Suprapubic skin (tissue), 4 donors: ENCODE data around the gene CSMD2. TPM values are rescaled to one million over a fixed set of nuclear protein-coding genes. Genes with fewer than 3 reads are reported as not detected.

Experiments
- DNase-seq, 2 donors: peaks; one replicate each; pipeline ENCODE4 v3.0.0-alpha.2; 2019; ENCODE audit warnings: low spot score in 2 of 2
- H3K27ac ChIP-seq: fragments of 200-600 bp; sonication (generic); one replicate; pipeline ENCODE4 v1.5.1; 2019
- H3K27me3 ChIP-seq: fragments of 200-600 bp; sonication (generic); one replicate; pipeline ENCODE4 v1.5.1; 2019
- H3K36me3 ChIP-seq: fragments of 200-600 bp; sonication (generic); one replicate; pipeline ENCODE4 v1.5.1; 2019
- H3K4me1 ChIP-seq: fragments of 200-600 bp; sonication (generic); one replicate; pipeline ENCODE4 v1.5.1; 2019
- H3K4me3 ChIP-seq: fragments of 200-600 bp; sonication (generic); one replicate; pipeline ENCODE4 v1.5.1; 2019; ENCODE audit warnings: mild to moderate bottlenecking
- H3K9me3 ChIP-seq: fragments of 200-600 bp; sonication (generic); one replicate; pipeline ENCODE4 v1.5.1; 2019
- EP300 ChIP-seq: sonication (generic); formaldehyde crosslinking; IDR thresholded peaks from one replicate; pipeline ENCODE4 v1.6.1; 2017; ENCODE audit warnings: antibody characterized with exemption
- POLR2A ChIP-seq, 2 donors: fragments of 450-650 bp; IDR thresholded peaks; one replicate each; pipeline ENCODE4 v1.6.1; 2017; ENCODE audit warnings: antibody characterized with exemption in 2 of 2, mild to moderate bottlenecking in 2 of 2, moderate library complexity in 2 of 2
- POLR2AphosphoS5 ChIP-seq, 3 donors: sonication (generic); formaldehyde crosslinking; IDR thresholded peaks; one replicate each; pipeline ENCODE4 v1.6.1; 2017; ENCODE audit warnings: antibody characterized with exemption in 3 of 3
- WGBS: methylation state at CpG from one replicate; pipeline ENCODE4 v1.1.5; 2018; 5-methylcytosine and 5-hydroxymethylcytosine counted together
- total RNA-seq, 4 donors: library from RNA; depleted of rRNA; stranded (reverse); fragments of >200 nt; gene quantifications; one replicate each; pipeline ENCODE4 v1.1.0, GENCODE V29; 2016
- TF ChIP-seq, protein P1 (sequence below), 2 donors: fragments of 200-600 bp in 1 of 2; fragments of 450-650 bp in 1 of 2; sonication (generic) in 1 of 2; IDR thresholded peaks; one replicate each; pipeline ENCODE4 v1.5.1; 2016 to 2019; ENCODE audit warnings: antibody characterized with exemption in 2 of 2, mild to moderate bottlenecking in 1 of 2, moderate library complexity in 1 of 2

Gene CSMD2
- total RNA-seq, 4 donors from 2014 or later, result 0.08 to 0.55 (median 0.13) TPM

DNA sequence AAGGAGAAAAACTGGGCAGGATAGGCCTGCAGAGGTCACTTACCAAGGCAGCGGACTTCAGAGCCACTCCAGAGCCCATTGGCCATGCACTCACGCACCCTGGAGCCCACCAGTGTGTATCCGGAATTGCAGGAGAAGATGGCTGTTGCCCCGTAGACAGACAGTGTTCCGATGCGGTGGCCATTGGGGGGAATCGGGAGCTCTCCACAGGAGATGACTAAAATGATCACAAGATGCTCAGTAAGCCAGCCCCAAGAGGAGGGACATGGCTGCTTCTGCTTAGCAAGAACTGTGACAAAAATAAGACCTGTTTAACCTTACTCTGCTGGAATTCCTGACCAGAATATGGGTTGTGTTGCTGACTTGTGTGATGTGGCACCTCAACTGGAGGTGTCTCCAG, 595.7 kb downstream of the CSMD2 start:
- no peak overlapping the region for H3K4me3 ChIP-seq
- TF ChIP-seq POLR2A (IDR thresholded peaks at IDR 0.05) (no peak), POLR2AphosphoS5 (IDR thresholded peaks at IDR 0.05) (no peak), EP300 (no peak)
- TF ChIP-seq, protein P1, sequence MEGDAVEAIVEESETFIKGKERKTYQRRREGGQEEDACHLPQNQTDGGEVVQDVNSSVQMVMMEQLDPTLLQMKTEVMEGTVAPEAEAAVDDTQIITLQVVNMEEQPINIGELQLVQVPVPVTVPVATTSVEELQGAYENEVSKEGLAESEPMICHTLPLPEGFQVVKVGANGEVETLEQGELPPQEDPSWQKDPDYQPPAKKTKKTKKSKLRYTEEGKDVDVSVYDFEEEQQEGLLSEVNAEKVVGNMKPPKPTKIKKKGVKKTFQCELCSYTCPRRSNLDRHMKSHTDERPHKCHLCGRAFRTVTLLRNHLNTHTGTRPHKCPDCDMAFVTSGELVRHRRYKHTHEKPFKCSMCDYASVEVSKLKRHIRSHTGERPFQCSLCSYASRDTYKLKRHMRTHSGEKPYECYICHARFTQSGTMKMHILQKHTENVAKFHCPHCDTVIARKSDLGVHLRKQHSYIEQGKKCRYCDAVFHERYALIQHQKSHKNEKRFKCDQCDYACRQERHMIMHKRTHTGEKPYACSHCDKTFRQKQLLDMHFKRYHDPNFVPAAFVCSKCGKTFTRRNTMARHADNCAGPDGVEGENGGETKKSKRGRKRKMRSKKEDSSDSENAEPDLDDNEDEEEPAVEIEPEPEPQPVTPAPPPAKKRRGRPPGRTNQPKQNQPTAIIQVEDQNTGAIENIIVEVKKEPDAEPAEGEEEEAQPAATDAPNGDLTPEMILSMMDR (IDR thresholded peaks at IDR 0.05), result no peak
- WGBS, result 98% methylated on average over 6 of the region's 7 CpGs

DNA sequence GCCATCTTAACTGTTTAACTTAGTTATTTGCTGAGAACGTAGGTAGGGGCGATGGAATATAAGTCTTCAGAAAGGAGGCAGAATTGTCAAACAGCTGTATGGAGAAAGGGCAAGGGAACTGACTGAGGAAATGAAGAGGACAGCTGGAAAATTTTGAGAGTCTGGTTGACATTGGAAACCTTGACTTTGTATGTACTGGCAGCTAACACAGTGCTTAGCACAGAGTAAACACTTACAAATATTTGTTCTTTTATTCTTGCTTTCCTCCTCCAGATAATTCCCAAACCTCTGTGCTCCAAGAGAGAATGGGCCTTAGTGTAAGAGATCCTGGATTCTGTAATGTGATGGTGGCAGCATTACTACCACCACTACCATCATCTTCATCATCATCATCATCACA, 601.3 kb downstream of the CSMD2 start:
- 81% methylated on average over 2 of the region's 2 CpGs for WGBS
- no peaks in the 10 kb centered on the region for H3K4me1 ChIP-seq
- H3K27me3 ChIP-seq, result peaks cover 12% of the 10 kb centered on the region
- no peak for DNase-seq
- no peak for TF ChIP-seq POLR2AphosphoS5 (IDR thresholded peaks at IDR 0.05)
- TF ChIP-seq POLR2A (IDR thresholded peaks at IDR 0.05), result no peak
- no peak for TF ChIP-seq EP300
- TF ChIP-seq, protein P1 (IDR thresholded peaks at IDR 0.05), result no peak
- H3K9me3 ChIP-seq, result no peaks in the 10 kb centered on the region
- H3K36me3 ChIP-seq, result no peaks in the 10 kb centered on the region
- H3K4me3 ChIP-seq, result no peak overlapping the region
- no peak overlapping the region for H3K27ac ChIP-seq

More for the DNA sequence above, 595.7 kb downstream of the CSMD2 start:
- Histone ChIP-seq H3K4me1 (no peaks in the 10 kb centered on the region), H3K36me3 (no peaks in the 10 kb centered on the region), H3K27ac (no peak overlapping the region), H3K27me3 (no peaks in the 10 kb centered on the region), H3K9me3 (no peaks in the 10 kb centered on the region)
- DNase-seq, result no peak

DNA sequence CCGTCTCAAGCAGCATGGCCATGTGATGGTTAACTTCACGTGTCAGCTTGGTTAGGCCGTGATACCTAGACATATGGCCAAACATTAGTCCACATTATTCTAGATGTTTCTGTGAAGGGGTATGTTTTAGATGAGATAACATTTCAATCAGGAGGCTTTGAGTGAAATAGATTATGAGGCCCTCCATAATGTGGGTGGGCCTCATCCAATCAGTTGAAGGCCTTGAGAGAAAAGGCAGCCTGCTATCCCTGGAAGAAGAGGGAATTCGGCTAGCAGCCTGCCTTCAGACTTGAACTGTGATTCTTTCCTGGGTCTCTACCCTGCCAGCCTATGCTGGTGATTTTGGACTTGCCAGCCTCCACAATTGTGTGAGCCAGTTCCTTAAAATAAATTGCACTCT, 602.5 kb downstream of the CSMD2 start:
- Histone ChIP-seq H3K36me3 (no peaks in the 10 kb centered on the region), H3K27me3 (peaks cover 12% of the 10 kb centered on the region), H3K4me3 (no peak overlapping the region), H3K4me1 (no peaks in the 10 kb centered on the region), H3K27ac (no peak overlapping the region), H3K9me3 (no peaks in the 10 kb centered on the region)
- TF ChIP-seq, protein P1 (IDR thresholded peaks at IDR 0.05), result no peak
- no peak for TF ChIP-seq POLR2A (IDR thresholded peaks at IDR 0.05)
- TF ChIP-seq POLR2AphosphoS5 (IDR thresholded peaks at IDR 0.05), result no peak
- no peak for TF ChIP-seq EP300
- DNase-seq, result no peak
- WGBS, result 91% methylated on average over 4 of the region's 4 CpGs

GRCh38 chr1:33561576-33561975, 603.5 kb downstream of the CSMD2 start:
- TF ChIP-seq EP300, result no peak
- no peak for TF ChIP-seq POLR2AphosphoS5 (IDR thresholded peaks at IDR 0.05)
- no peak for TF ChIP-seq POLR2A (IDR thresholded peaks at IDR 0.05)
- TF ChIP-seq, protein P1 (IDR thresholded peaks at IDR 0.05), result no peak
- Histone ChIP-seq H3K9me3 (no peaks in the 10 kb centered on the region), H3K27ac (no peak overlapping the region), H3K4me1 (no peaks in the 10 kb centered on the region), H3K4me3 (no peak overlapping the region), H3K27me3 (peaks cover 12% of the 10 kb centered on the region), H3K36me3 (no peaks in the 10 kb centered on the region)
- no peak for DNase-seq
- 91% methylated on average over 9 of the region's 9 CpGs for WGBS

DNA sequence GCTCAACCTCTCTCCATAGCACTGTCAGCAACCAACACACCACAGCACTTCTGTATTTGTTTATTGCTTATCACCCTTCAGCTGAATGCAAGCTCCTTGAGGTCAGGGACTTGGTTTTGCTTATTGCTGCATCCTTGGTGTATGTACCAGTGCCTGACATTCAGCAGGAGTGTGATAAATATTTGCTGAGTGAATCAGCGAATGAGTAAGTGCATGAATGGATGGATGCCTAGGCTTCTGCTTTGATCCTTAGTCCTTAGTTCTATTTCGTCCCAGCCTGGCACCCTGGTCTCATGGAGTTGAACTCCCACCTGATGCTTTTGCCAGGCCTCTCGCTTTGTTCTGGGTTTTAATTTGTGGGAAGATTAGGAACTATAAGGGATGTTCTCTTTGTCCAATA, 604.4 kb downstream of the CSMD2 start:
- peaks cover 16% of the 10 kb centered on the region for H3K27me3 ChIP-seq
- no peak for TF ChIP-seq POLR2A (IDR thresholded peaks at IDR 0.05)
- no peak for TF ChIP-seq POLR2AphosphoS5 (IDR thresholded peaks at IDR 0.05)
- TF ChIP-seq, protein P1 (IDR thresholded peaks at IDR 0.05), result no peak
- TF ChIP-seq EP300, result no peak
- no peaks in the 10 kb centered on the region for H3K36me3 ChIP-seq
- H3K4me3 ChIP-seq, result no peak overlapping the region
- no peak overlapping the region for H3K27ac ChIP-seq
- H3K4me1 ChIP-seq, result no peaks in the 10 kb centered on the region
- WGBS, result 91% methylated on average over 3 of the region's 3 CpGs
- no peaks in the 10 kb centered on the region for H3K9me3 ChIP-seq
- DNase-seq, result no peak
